Endodermal cell (in vitro differentiated cells): ENCODE data around the gene AKT1. TPM values are rescaled to one million over a fixed set of nuclear protein-coding genes. Genes with fewer than 3 reads are reported as not detected.
A peak's percentile ranks its signal among the peaks of the same experiment; 100 is the strongest.

Experiments used
- DNase-seq: peaks from one replicate; pipeline ENCODE4 v3.0.0-alpha.2; 2017
- H3K27ac ChIP-seq: 2 replicates; pipeline ENCODE4 v1.5.1; 2013; ENCODE audit warnings: mild to moderate bottlenecking, low read depth, low read length, moderate library complexity
- H3K27me3 ChIP-seq: 2 replicates; pipeline ENCODE4 v1.6.1; 2013; ENCODE audit warnings: mild to moderate bottlenecking, low read length, moderate library complexity; ENCODE audit not compliant: insufficient read depth, control insufficient read depth, poor library complexity, severe bottlenecking
- H3K36me3 ChIP-seq: 2 replicates; pipeline ENCODE4 v1.7.0; 2013; ENCODE audit warnings: mild to moderate bottlenecking, low read length, moderate library complexity; ENCODE audit not compliant: control insufficient read depth, insufficient read depth
- H3K4me1 ChIP-seq: one replicate; pipeline ENCODE4 v1.7.0; 2013; ENCODE audit warnings: low read length; ENCODE audit not compliant: control insufficient read depth, insufficient read depth
- H3K4me3 ChIP-seq: 2 replicates; pipeline ENCODE4 v1.5.1; 2013; ENCODE audit warnings: mild to moderate bottlenecking, low read length, moderate library complexity
- H3K9ac ChIP-seq: 2 replicates; pipeline ENCODE4 v1.6.1; 2013; ENCODE audit warnings: mild to moderate bottlenecking, low read length, moderate library complexity; ENCODE audit not compliant: poor library complexity, severe bottlenecking; ENCODE audit errors: extremely low read depth
- H3K9me3 ChIP-seq: 2 replicates; pipeline ENCODE4 v1.6.1; 2013; ENCODE audit warnings: mild to moderate bottlenecking, low read length, moderate library complexity; ENCODE audit not compliant: control insufficient read depth
- H3K27ac Mint-ChIP-seq: 2 replicates; pipeline ENCODE4 v1.8.0; 2020; ENCODE audit warnings: mixed read lengths
- H3K27me3 Mint-ChIP-seq: 2 replicates; pipeline ENCODE4 v1.8.0; 2021; ENCODE audit warnings: mild to moderate bottlenecking, mixed read lengths; ENCODE audit not compliant: insufficient read depth
- H3K36me3 Mint-ChIP-seq: 2 replicates; pipeline ENCODE4 v1.8.0; 2020; ENCODE audit warnings: low read depth, mixed read lengths
- H3K4me1 Mint-ChIP-seq: 2 replicates; pipeline ENCODE4 v1.8.0; 2020; ENCODE audit warnings: mixed read lengths
- H3K4me3 Mint-ChIP-seq: 2 replicates; pipeline ENCODE4 v1.8.0; 2020; ENCODE audit warnings: mild to moderate bottlenecking, moderate library complexity, mixed read lengths
- H3K9me3 Mint-ChIP-seq: 2 replicates; pipeline ENCODE4 v1.8.0; 2020; ENCODE audit warnings: mild to moderate bottlenecking, mixed read lengths
- CTCF ChIP-seq: fragments of 200-600 bp; sonication (generic); conservative IDR thresholded peaks from 2 replicates; pipeline ENCODE4 v1.5.0; 2021; ENCODE audit warnings: antibody characterized with exemption, mild to moderate bottlenecking
- WGBS, 2 experiments: methylation state at CpG; one replicate each; pipeline versions ENCODE4 v1.1.5 to v1.1.7; 2013; ENCODE audit warnings: missing lambda C conversion rate in 2 of 2, mixed read lengths in 1 of 2; ENCODE audit not compliant: insufficient coverage in 1 of 2, insufficient read length in 1 of 2; 5-methylcytosine and 5-hydroxymethylcytosine counted together
- total RNA-seq, 2 donors: library from RNA; stranded (reverse); fragmentation: NEBNext Ultra II Directional in 1 of 2; extraction: Animal tissue kit (Norgen Biotek cat#: 25700) in 1 of 2; gene quantifications; 2 replicates in 1 of 2; 3 replicates in 1 of 2; pipeline ENCODE4 v1.2.1, GENCODE V29; 2021

Gene AKT1
- total RNA-seq, 2 donors from 2014 or later, result 133 to 152 TPM

- Histone ChIP-seq H3K36me3 (no peaks in the 10 kb centered on the region), H3K9ac (no peak overlapping the region), H3K27me3 (peaks cover 16% of the 10 kb centered on the region), H3K4me1 (peaks cover 19% of the 10 kb centered on the region), H3K27ac (no peak overlapping the region), H3K4me3 (no peak overlapping the region), H3K9me3 (no peaks in the 10 kb centered on the region)
- TF ChIP-seq CTCF, result no peak
- H3K27me3 Mint-ChIP-seq, result peaks cover 41% of the 10 kb centered on the region
- H3K27ac Mint-ChIP-seq, result no peak overlapping the region
- peaks cover 5% of the 10 kb centered on the region for H3K36me3 Mint-ChIP-seq
- H3K4me3 Mint-ChIP-seq, result peak overlapping the region; percentile 78
- no peak for DNase-seq
- H3K9me3 Mint-ChIP-seq, result no peaks in the 10 kb centered on the region
- 78 to 83% methylated on average over 11 to 16 of the region's 16 CpGs for WGBS, 2 experiments
- H3K4me1 Mint-ChIP-seq, result peaks cover 27% of the 10 kb centered on the region
Observed at GRCh38 chr14:104798300-104799243, 3.0 kb upstream of the AKT1 start.

DNA sequence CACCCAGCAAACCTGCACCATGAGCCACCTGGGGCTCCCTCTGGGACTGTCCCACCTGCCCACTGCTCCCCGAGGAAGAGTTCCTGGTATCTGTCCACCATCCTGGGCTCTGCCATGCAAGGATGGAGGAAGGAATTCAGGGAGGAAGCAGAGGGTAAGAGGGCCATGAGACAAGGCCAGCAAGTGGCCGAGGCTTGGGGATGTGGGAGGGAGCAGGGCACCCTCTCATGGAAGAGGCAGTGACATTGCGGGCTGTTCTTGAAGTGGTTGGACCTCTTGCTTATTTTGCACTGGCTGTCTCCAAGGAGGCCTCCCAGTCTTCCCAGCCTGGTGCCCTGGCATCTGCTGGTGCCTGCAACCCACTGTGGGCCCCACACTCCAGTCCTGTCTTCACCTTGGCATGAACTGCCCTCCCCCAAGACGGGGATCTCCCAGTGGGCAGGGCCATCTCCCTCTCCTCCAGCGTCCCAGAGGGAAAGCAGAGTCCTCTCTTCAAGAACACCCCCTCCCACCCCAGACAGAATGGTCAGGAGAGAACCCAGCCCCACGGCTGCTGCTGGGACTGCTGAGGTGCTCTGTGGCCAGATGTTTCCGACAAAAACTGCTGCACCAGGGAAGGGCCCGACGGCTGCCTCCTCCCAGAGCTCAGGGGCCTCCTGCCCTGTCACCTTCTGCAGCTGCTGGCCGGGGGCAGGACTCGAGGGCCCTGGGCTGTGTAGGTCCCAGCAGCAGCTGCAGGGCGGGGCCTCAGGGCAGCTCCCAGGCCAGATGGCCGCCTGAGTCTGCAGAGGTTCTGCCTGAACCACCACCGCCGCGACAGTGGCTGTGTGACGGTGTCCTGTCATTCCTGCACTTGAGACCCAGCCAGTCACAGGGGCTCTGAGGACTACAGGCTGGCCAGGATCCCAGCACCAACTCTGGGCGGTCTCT is 1.8 kb upstream of the AKT1 start:
- Histone ChIP-seq H3K27ac (no peak overlapping the region), H3K36me3 (no peaks in the 10 kb centered on the region), H3K4me3 (no peak overlapping the region), H3K27me3 (peaks cover 13% of the 10 kb centered on the region), H3K4me1 (peaks cover 21% of the 10 kb centered on the region), H3K9ac (no peak overlapping the region), H3K9me3 (no peaks in the 10 kb centered on the region)
- peak; percentile 69 for DNase-seq
- Mint-ChIP-seq H3K36me3 (peaks cover 2% of the 10 kb centered on the region), H3K27me3 (peaks cover 37% of the 10 kb centered on the region), H3K27ac (no peak overlapping the region), H3K4me3 (peak overlapping the region; percentile 65), H3K9me3 (no peaks in the 10 kb centered on the region), H3K4me1 (peaks cover 30% of the 10 kb centered on the region)
- no peak for TF ChIP-seq CTCF
- 62 to 71% methylated on average over 11 to 18 of the region's 18 CpGs for WGBS, 2 experiments

DNA sequence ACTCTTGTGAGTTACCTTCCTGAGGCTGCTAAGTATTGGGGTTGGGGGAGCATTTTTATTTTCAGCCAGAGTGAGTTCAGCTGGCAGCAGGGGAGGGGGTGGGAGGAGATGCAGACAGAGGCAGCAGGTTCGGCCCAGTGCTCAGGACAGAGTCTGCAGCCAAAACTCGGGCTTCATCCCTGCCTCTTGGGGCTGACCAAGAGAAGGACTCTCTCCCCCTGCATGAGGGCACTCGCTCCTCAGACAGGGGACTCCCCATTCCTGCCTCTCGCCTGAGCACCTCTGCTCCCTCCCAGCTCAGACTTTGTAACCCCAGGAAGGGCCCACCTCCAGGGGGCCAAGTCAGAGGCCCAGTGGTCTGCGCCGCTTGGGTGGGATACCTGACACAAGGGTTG is 1.1 kb upstream of the AKT1 start:
- Histone ChIP-seq H3K36me3 (no peaks in the 10 kb centered on the region), H3K4me1 (peaks cover 21% of the 10 kb centered on the region), H3K27me3 (peaks cover 6% of the 10 kb centered on the region), H3K9ac (no peak overlapping the region), H3K9me3 (no peaks in the 10 kb centered on the region), H3K4me3 (peak overlapping the region; percentile 67), H3K27ac (no peak overlapping the region)
- WGBS, 2 experiments, result 79 to 83% methylated on average over 4 to 6 of the region's 6 CpGs
- H3K27ac Mint-ChIP-seq, result no peak overlapping the region
- peaks cover 30% of the 10 kb centered on the region for H3K4me1 Mint-ChIP-seq
- DNase-seq, result no peak
- H3K9me3 Mint-ChIP-seq, result no peaks in the 10 kb centered on the region
- no peak for TF ChIP-seq CTCF
- peaks cover 30% of the 10 kb centered on the region for H3K27me3 Mint-ChIP-seq
- H3K36me3 Mint-ChIP-seq, result peaks cover 2% of the 10 kb centered on the region
- H3K4me3 Mint-ChIP-seq, result peak overlapping the region; percentile 65
